ENCODE results near the gene FEM1A.
A peak's percentile ranks its signal among the peaks of the same experiment; 100 is the strongest.
"Not testable (repeated sequence)": the region's sequence is repeated elsewhere in the genome, so short reads cannot be mapped to it uniquely, and the experiment has no call there.

The FEM1A gene

GRCh38 chr19:4817467-4818277, 26.1 kb downstream of the FEM1A start:
- H3K4me1 ChIP-seq (ENCODE audit: control insufficient read depth, insufficient read depth, low read length): peaks cover 8% of the 10 kb centered on the region
- no peaks in the 10 kb centered on the region for H3K36me3 ChIP-seq (ENCODE audit: control insufficient read depth, insufficient read depth, low read length)
- no peaks in the 10 kb centered on the region for H3K9me3 ChIP-seq (ENCODE audit: control insufficient read depth, low read length)
- H3K4me3 ChIP-seq (ENCODE audit: low read length): no peak overlapping the region
- H3K9ac ChIP-seq (ENCODE audit: low read length): no peak overlapping the region
- no peaks in the 10 kb centered on the region for H3K27me3 ChIP-seq (ENCODE audit: control insufficient read depth, insufficient read depth, low read length)

- no peak overlapping the region for H3K9ac ChIP-seq (ENCODE audit: low read length)
- no peaks in the 10 kb centered on the region for H3K4me1 ChIP-seq (ENCODE audit: control insufficient read depth, insufficient read depth, low read length)
- no peaks in the 10 kb centered on the region for H3K36me3 ChIP-seq (ENCODE audit: control insufficient read depth, insufficient read depth, low read length)
- H3K4me3 ChIP-seq (ENCODE audit: low read length): no peak overlapping the region
- no peaks in the 10 kb centered on the region for H3K9me3 ChIP-seq (ENCODE audit: control insufficient read depth, low read length)
- no peaks in the 10 kb centered on the region for H3K27me3 ChIP-seq (ENCODE audit: control insufficient read depth, insufficient read depth, low read length)
Observed at GRCh38 chr19:4821265-4821664, 29.7 kb downstream of the FEM1A start.

GRCh38 chr19:4822354-4822753, 30.8 kb downstream of the FEM1A start:
- H3K36me3 ChIP-seq (ENCODE audit: control insufficient read depth, insufficient read depth, low read length); H3K4me1 ChIP-seq (ENCODE audit: control insufficient read depth, insufficient read depth, low read length); H3K9me3 ChIP-seq (ENCODE audit: control insufficient read depth, low read length); H3K27me3 ChIP-seq (ENCODE audit: control insufficient read depth, insufficient read depth, low read length); H3K4me3 ChIP-seq (ENCODE audit: low read length); H3K9ac ChIP-seq (ENCODE audit: low read length): not testable (repeated sequence)

- H3K27me3 ChIP-seq (ENCODE audit: control insufficient read depth, insufficient read depth, low read length): no peaks in the 10 kb centered on the region
- no peaks in the 10 kb centered on the region for H3K9me3 ChIP-seq (ENCODE audit: control insufficient read depth, low read length)
- H3K4me1 ChIP-seq (ENCODE audit: control insufficient read depth, insufficient read depth, low read length): peaks cover 5% of the 10 kb centered on the region
- H3K9ac ChIP-seq (ENCODE audit: low read length): no peak overlapping the region
- no peaks in the 10 kb centered on the region for H3K36me3 ChIP-seq (ENCODE audit: control insufficient read depth, insufficient read depth, low read length)
- H3K4me3 ChIP-seq (ENCODE audit: low read length): no peak overlapping the region
Observed at GRCh38 chr19:4823577-4823976, 32.0 kb downstream of the FEM1A start.

DNA sequence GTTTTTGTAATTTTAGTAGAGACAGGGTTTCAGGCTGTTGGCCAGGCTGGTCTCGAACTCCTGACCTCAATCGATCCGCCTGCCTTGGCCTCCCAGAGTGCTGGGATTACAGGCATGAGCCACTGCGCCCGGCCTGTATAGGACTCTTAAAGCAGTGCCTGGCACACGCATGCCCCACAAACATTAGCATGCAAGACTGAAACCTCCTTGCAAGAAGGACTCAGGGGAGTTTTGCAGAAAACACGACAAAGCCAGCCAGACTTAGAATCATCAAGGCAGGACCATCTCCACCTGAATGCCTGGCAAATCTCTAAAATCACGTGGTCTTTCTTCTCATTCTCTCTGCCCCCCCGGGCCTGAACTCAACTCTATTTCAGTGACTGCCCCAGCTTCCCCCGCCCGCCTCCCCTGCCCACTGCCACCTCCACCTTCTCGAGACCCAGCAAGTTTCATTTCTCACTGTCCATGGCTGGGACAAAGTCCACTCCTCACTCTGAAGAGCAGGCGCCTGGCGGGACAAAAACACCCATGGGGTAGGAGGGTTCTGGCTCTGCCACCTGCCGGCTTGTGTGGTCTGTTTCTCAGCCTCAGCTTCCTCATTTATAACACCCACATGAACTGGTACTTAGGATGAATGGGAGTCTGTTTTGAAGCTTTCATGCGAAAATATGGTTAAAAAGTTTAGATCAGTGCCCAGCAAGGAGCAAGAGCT, 37.6 kb downstream of the FEM1A start:
- Histone ChIP-seq H3K4me1 (ENCODE audit: control insufficient read depth, insufficient read depth, low read length) (peaks cover 20% of the 10 kb centered on the region), H3K9me3 (ENCODE audit: control insufficient read depth, low read length) (no peaks in the 10 kb centered on the region), H3K36me3 (ENCODE audit: control insufficient read depth, insufficient read depth, low read length) (no peaks in the 10 kb centered on the region), H3K4me3 (ENCODE audit: low read length) (no peak overlapping the region), H3K9ac (ENCODE audit: low read length) (peak overlapping the region; percentile 43), H3K27me3 (ENCODE audit: control insufficient read depth, insufficient read depth, low read length) (no peaks in the 10 kb centered on the region)

GRCh38 chr19:4830332-4830731, 38.8 kb downstream of the FEM1A start:
- Histone ChIP-seq H3K27me3 (ENCODE audit: control insufficient read depth, insufficient read depth, low read length) (no peaks in the 10 kb centered on the region), H3K9me3 (ENCODE audit: control insufficient read depth, low read length) (no peaks in the 10 kb centered on the region), H3K4me1 (ENCODE audit: control insufficient read depth, insufficient read depth, low read length) (peaks cover 20% of the 10 kb centered on the region), H3K9ac (ENCODE audit: low read length) (peak overlapping the region; percentile 98), H3K36me3 (ENCODE audit: control insufficient read depth, insufficient read depth, low read length) (no peaks in the 10 kb centered on the region), H3K4me3 (ENCODE audit: low read length) (peak overlapping the region; percentile 98)

GRCh38 chr19:4830768-4831265, 39.3 kb downstream of the FEM1A start:
- no peaks in the 10 kb centered on the region for H3K36me3 ChIP-seq (ENCODE audit: control insufficient read depth, insufficient read depth, low read length)
- peak overlapping the region; percentile 98 for H3K9ac ChIP-seq (ENCODE audit: low read length)
- peaks cover 20% of the 10 kb centered on the region for H3K4me1 ChIP-seq (ENCODE audit: control insufficient read depth, insufficient read depth, low read length)
- H3K4me3 ChIP-seq (ENCODE audit: low read length): peak overlapping the region; percentile 98
- H3K27me3 ChIP-seq (ENCODE audit: control insufficient read depth, insufficient read depth, low read length): no peaks in the 10 kb centered on the region
- no peaks in the 10 kb centered on the region for H3K9me3 ChIP-seq (ENCODE audit: control insufficient read depth, low read length)

GRCh38 chr19:4831304-4831978, 39.9 kb downstream of the FEM1A start, which contains the start of gene TICAM1:
Gene TICAM1, minus strand, starts transcription at chr19:4831712. Its CDS starts 13,335 bp downstream, at chr19:4818377.
- Histone ChIP-seq H3K9me3 (ENCODE audit: control insufficient read depth, low read length) (no peaks in the 10 kb centered on the region), H3K36me3 (ENCODE audit: control insufficient read depth, insufficient read depth, low read length) (no peaks in the 10 kb centered on the region), H3K4me1 (ENCODE audit: control insufficient read depth, insufficient read depth, low read length) (peaks cover 20% of the 10 kb centered on the region), H3K4me3 (ENCODE audit: low read length) (peak within 1 kb of the TSS; percentile 98), H3K9ac (ENCODE audit: low read length) (peak within 1 kb of the TSS; percentile 98), H3K27me3 (ENCODE audit: control insufficient read depth, insufficient read depth, low read length) (no peaks in the 10 kb centered on the region)

- H3K4me3 ChIP-seq (ENCODE audit: low read length): peak overlapping the region; percentile 98
- H3K4me1 ChIP-seq (ENCODE audit: control insufficient read depth, insufficient read depth, low read length): peaks cover 20% of the 10 kb centered on the region
- peak overlapping the region; percentile 98 for H3K9ac ChIP-seq (ENCODE audit: low read length)
- H3K9me3 ChIP-seq (ENCODE audit: control insufficient read depth, low read length); H3K27me3 ChIP-seq (ENCODE audit: control insufficient read depth, insufficient read depth, low read length); H3K36me3 ChIP-seq (ENCODE audit: control insufficient read depth, insufficient read depth, low read length): not testable (repeated sequence)
Observed at GRCh38 chr19:4831979-4832340, 40.4 kb downstream of the FEM1A start.

DNA sequence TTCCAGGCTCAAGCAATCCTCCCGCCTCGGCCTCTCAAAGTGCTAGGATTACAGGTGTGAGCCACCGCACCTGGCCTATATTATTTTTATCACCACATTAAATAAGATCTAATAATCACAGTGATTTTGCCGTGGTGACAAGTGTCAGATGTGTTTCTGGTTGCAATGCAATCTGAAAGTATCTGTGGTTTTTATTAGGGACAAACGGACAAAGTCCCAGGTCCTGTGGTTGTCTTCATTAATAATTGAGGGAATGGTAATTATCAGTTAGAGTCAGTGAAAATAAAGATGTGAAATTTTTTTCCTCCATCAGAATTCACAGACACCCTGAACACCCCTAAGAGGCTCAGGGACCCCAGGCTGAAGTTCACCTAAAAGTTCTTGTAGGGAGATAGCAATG, 41.2 kb downstream of the FEM1A start:
- no peak overlapping the region for H3K9ac ChIP-seq (ENCODE audit: low read length)
- peaks cover 18% of the 10 kb centered on the region for H3K4me1 ChIP-seq (ENCODE audit: control insufficient read depth, insufficient read depth, low read length)
- H3K36me3 ChIP-seq (ENCODE audit: control insufficient read depth, insufficient read depth, low read length): no peaks in the 10 kb centered on the region
- H3K4me3 ChIP-seq (ENCODE audit: low read length): no peak overlapping the region
- no peaks in the 10 kb centered on the region for H3K9me3 ChIP-seq (ENCODE audit: control insufficient read depth, low read length)
- H3K27me3 ChIP-seq (ENCODE audit: control insufficient read depth, insufficient read depth, low read length): no peaks in the 10 kb centered on the region

DNA sequence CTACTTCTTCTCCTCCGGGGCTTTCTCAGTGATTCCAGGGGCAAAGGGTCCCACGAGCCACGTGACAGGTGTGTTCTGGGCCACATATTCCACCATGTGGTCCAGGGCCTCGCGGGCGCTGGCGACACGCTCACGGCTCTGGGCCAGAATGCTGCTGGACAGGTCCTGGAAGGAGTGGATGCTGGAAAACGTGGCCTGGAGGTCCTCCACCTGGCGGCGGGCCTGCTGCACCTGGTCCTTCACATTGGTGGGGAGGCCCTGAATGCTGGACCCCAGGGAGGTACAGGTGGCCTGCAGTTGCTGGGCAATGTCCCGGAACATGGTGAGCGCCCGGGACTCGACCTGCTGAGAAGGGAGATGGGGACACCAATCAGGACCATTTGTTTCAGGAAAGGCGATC, 47.7 kb downstream of the FEM1A start:
- Histone ChIP-seq H3K36me3 (ENCODE audit: control insufficient read depth, insufficient read depth, low read length) (no peaks in the 10 kb centered on the region), H3K9me3 (ENCODE audit: control insufficient read depth, low read length) (no peaks in the 10 kb centered on the region), H3K4me3 (ENCODE audit: low read length) (no peak overlapping the region)

DNA sequence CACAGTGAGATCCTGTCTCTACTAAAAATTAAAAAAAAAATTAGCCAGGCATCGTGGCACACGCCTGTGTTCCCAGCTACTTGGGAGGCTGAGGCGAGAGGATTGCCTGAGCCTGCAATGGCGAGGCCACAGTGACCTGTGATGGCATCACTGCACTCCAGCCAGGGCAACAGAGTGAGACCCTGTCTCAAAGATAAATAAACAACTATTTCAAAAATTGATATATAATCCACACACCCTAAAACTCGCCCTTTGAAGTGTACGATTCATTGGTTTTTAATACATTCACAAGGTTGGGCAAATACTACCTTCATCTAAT, 52.1 kb downstream of the FEM1A start:
- no peaks in the 10 kb centered on the region for H3K4me1 ChIP-seq (ENCODE audit: control insufficient read depth, insufficient read depth, low read length)
- no peaks in the 10 kb centered on the region for H3K9me3 ChIP-seq (ENCODE audit: control insufficient read depth, low read length)
- no peak overlapping the region for H3K9ac ChIP-seq (ENCODE audit: low read length)
- no peak overlapping the region for H3K4me3 ChIP-seq (ENCODE audit: low read length)
- no peaks in the 10 kb centered on the region for H3K36me3 ChIP-seq (ENCODE audit: control insufficient read depth, insufficient read depth, low read length)
- H3K27me3 ChIP-seq (ENCODE audit: control insufficient read depth, insufficient read depth, low read length): no peaks in the 10 kb centered on the region

More for the DNA sequence above, 47.7 kb downstream of the FEM1A start:
- no peak overlapping the region for H3K9ac ChIP-seq (ENCODE audit: low read length)
- no peaks in the 10 kb centered on the region for H3K4me1 ChIP-seq (ENCODE audit: control insufficient read depth, insufficient read depth, low read length)
- no peaks in the 10 kb centered on the region for H3K27me3 ChIP-seq (ENCODE audit: control insufficient read depth, insufficient read depth, low read length)
